AG04449 (cell line): ENCODE results near the gene DUSP11.

Experiments
- CTCF ChIA-PET: fragments of 350-600 bp; formaldehyde crosslinking; extraction: SDS; loops from one replicate; lab custom pipeline; 2021; ENCODE audit warnings: antibody characterized with exemption; lab: Yijun Ruan, JAX
- POLR2A ChIA-PET: fragments of 400-600, 350-600 bp; formaldehyde crosslinking; extraction: SDS; loops from one replicate; lab custom pipeline; 2020; ENCODE audit warnings: antibody characterized with exemption, inconsistent platforms; lab: Yijun Ruan, JAX
- DNase-seq: peaks from one replicate; pipeline ENCODE4 v3.0.0-alpha.2; 2010; ENCODE audit warnings: low read depth, low spot score
- H3K4me3 ChIP-seq: 2 replicates; pipeline ENCODE4 v1.5.1; 2011; ENCODE audit warnings: low read depth, mild to moderate bottlenecking, control low read depth, low read length
- CTCF ChIP-seq: IDR thresholded peaks from one replicate; pipeline ENCODE4 v1.5.1; 2011; ENCODE audit warnings: mild to moderate bottlenecking, moderate library complexity, low read length, control low read depth, inconsistent platforms; ENCODE audit not compliant: insufficient read depth; ENCODE audit errors: missing control alignments

The DUSP11 gene

GRCh38 chr2:73716543-73717250, 63.2 kb downstream of the DUSP11 start:
- peak; percentile 1 for DNase-seq
- no peak overlapping the region for H3K4me3 ChIP-seq
- no peak for TF ChIP-seq CTCF
- ChIA-PET CTCF (no interaction called here), POLR2A (no interaction called here)

- POLR2A ChIA-PET = no interaction called here
- DNase-seq = no peak
- no peak for TF ChIP-seq CTCF
- CTCF ChIA-PET = no interaction called here
- no peak overlapping the region for H3K4me3 ChIP-seq
These were observed 65.8 kb downstream of the DUSP11 start for GRCh38 chr2:73714091-73714490.
